CD4-positive, alpha-beta T cell treated with Interleukin-10 for 1 hour (primary cell): Measurements from ENCODE around the gene BTBD2.

Experiments
- DNase-seq: peaks from one replicate; pipeline ENCODE4 v3.0.0-alpha.2; 2020

Gene BTBD2

DNA sequence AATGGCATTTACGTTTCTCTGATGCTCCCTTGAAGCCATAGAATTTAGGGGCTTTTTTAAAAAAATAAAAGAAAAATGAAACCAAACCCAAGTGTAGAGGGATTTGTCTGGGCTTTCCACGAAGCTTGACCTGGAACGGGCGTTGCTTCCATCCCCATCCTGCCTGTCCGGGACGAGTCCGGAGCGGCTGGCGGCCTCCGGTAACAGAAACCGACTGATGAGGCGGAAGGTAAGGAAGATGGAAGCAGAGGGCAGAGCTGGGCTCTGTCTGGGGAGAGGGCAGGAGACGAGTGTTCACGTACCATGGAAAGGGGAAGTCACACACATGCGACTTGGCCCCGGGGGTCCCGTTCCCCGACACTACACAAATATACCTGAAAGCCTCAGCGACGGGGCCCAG, 34.3 kb downstream of the BTBD2 start:
- DNase-seq: no peak

DNA sequence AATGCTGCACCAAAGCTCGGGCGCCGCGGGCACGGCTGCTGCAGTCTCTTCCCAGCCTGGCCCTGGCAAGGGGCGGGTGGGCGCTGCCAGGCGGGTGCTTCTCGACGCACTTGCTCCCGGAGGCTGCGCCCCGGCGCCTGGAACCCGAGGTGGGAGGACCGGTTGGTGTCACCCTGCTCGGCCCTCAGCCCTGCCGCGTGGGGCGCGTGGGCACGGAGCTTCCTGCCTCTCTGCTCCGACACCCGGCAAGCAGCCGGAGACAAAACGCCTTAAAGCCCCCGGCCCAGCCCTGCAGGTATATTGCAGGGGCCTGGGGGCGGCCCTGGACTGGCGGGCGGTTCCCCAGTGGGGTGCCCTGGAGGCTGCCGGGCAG, 34.7 kb downstream of the BTBD2 start:
- DNase-seq: no peak

DNA sequence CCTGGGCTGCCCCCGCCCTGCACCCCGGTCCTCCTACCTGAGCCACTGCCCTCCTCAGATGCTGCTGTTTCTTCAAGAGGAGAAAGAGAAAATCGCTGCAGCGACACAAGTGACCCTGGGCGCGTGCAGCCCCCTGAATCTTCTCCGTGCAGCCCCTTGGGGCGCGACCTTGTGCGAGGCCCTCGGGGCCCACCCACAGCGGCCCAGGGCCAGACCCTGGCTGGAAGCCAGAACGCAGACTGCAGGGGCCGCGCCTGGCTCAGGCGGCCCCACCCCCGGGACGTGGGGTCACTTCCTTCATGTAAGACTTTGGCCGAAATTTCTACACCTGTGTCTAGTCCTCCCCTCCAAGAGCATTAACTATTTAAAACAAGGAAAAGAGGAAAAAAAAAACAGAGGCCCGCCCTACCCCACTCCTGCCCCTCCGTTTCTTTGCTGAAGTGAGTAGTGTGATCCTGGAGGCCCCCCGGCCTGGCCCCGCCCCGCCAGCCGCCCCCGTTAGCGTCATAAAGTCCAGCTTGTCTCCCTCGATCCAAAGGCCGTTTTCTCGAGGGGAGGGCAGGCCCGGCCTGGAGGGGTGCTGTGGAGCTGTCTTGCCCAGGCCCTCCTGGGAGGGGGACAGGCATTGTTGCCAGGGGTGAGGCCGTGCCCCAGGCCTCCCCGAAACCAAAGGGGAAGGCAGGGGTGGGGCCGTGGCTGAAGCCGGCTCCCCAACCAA, 35.3 kb downstream of the BTBD2 start:
- DNase-seq: no peak

DNA sequence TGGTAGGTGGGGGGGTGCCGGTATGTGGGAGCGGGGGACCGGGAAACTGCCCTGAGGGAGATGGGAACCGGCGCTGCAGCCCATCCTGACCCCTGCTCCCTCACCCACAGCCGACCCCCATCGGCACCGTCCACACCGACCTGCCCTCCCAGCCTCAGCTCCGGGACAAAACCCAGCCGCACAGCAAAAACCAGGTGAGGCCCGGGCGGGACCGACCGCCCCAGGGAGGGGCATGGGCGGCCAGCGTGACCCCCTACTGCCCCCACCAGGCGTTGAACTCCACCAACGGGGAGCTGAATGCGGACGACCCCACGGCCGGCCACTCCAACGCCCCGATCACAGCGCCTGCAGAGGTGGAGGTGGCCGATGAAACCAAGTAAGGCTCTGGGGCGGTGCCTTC, 35.9 kb downstream of the BTBD2 start:
- no peak for DNase-seq

DNA sequence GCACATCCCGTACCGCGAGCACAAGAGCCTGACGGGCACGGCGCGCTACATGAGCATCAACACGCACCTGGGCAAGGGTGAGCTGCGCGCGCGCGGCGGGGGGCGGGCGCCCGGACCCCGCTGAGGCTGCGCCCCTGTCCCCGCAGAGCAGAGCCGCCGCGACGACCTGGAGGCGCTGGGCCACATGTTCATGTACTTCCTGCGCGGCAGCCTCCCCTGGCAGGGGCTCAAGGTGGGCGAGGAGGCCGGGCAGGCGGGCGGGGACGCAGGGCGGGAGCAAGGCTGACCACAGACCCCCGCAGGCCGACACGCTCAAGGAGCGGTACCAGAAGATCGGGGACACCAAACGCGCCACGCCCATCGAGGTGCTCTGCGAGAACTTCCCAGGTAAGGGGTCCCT, 36.5 kb downstream of the BTBD2 start:
- DNase-seq: no peak

DNA sequence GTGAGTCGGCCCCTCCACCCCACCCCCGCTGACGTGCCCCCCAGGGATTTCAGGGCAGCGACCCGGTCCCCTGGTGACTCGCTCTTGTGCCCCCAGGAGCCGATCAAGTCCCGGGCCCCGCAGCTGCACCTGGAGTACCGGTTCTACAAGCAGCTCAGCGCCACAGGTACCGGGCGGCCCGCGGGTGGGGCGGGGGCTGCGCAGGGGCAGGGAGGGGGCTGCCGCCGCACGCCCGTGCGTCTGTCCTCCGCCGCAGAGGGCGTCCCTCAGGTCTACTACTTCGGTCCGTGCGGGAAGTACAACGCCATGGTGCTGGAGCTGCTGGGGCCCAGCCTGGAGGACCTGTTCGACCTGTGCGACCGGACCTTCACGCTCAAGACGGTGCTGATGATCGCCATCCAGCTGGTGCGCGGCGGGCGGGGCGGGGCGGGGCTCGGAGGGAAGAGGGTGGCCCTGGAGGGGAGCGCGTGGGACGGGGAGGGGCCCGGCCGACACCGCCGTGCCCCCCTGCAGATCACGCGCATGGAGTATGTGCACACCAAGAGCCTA, 37.1 kb downstream of the BTBD2 start:
- no peak for DNase-seq

DNA sequence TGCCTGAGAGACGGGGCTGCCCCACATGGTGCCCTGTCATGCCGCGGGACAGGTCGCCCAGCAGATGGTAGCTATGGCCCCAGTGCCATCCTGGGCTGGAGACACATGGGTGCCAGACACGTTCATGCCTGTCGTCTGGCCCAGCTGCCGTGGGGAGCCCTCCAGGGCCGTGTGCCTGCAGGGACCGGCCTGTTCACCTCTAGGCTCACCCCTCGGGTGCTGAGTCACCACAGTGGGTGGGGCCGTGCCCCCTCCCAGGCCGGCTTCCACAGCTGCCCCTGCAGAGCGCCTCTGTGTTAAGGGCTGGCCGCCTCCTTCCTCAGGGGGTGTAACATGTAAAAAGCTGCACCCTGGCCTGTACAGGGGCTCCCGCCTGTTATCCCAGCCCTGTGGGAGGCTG, 38.4 kb downstream of the BTBD2 start:
- DNase-seq: no peak

DNA sequence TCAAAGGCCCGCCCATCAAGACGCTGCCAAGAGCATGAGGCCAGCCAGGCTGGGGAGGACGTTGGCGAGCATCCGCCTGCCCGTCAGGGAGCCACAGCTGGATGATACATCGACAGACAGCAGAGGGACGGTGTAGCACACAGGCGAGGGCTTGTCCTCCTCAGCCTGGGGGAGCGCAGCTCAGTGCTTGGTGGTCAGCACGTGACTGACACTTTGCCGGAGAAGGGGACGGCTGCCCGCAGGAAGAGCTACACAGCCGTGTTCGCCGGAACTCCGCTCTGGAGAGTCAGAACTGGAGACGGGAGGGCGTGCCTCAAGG, 40.4 kb downstream of the BTBD2 start:
- no peak for DNase-seq

DNA sequence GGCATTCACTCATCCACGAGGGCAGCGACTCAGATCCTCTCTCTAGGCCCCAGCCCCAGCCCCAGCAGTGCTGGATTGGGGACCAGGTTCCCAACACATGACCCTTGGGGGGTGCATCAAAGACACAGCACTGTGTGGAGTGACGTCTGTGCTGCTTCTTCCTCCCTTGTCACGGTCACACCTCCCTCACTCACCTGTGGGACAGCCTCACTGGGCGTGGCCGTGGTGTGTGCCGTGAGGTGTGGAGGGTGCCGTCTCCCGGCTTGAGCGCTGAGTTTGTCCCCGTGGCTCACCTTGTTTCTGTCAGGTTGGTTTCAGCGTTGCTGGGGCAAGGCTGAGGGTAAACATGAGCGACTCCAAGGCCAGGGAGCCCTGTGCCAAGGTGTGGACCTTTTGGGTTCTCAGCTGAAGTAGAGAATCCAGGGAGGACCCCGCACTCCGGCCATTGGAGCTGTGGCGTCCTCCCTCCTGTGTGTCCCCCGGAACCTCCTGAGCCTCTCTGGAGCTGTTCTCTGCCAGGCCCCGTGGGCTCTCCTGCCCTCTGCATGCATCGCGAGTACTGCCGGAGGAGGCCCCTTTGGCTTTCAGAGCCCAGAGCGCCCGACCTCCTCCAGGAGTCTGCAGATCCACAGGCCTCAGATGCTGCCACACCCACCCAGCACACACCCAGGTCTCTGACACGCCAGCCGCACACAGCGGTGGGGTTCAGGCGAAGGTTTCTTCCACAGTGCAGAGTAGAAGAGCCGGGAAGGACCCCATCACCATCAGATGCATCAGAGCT, 40.9 kb downstream of the BTBD2 start:
- no peak for DNase-seq

DNA sequence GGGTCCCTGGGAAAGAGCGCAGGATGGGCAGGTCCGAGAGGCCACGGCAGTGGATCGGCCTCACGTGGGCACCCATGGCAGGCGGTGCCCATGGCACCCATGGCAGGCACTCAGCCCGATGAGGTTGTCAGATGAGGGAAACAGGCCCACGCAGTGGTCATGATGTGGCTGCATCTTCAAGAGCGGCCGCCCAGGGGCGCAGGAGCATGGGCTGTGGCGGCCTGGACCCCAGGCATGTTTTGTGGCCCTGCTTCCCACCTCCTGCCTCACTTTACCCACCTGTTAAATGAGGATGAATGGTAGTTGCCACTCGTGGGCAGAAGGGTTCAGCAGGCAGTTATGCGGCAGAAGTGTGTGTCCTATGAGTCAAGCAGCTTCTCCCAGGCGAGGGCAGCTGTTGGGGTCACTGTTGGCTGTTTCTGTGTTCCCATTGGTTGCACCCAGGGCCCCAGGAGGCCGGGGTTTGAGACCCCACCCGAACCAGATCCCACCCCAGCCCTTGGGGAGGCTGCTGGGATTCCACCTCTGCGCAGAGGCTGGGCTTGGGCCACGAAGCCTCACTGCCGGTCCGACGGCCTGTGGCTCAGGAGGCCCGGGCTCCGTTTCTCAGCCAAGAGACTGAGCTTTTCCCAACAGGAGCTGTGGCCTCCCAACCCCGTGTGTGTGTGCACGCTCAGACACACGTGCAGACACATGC, 44.6 kb downstream of the BTBD2 start:
- DNase-seq: no peak

DNA sequence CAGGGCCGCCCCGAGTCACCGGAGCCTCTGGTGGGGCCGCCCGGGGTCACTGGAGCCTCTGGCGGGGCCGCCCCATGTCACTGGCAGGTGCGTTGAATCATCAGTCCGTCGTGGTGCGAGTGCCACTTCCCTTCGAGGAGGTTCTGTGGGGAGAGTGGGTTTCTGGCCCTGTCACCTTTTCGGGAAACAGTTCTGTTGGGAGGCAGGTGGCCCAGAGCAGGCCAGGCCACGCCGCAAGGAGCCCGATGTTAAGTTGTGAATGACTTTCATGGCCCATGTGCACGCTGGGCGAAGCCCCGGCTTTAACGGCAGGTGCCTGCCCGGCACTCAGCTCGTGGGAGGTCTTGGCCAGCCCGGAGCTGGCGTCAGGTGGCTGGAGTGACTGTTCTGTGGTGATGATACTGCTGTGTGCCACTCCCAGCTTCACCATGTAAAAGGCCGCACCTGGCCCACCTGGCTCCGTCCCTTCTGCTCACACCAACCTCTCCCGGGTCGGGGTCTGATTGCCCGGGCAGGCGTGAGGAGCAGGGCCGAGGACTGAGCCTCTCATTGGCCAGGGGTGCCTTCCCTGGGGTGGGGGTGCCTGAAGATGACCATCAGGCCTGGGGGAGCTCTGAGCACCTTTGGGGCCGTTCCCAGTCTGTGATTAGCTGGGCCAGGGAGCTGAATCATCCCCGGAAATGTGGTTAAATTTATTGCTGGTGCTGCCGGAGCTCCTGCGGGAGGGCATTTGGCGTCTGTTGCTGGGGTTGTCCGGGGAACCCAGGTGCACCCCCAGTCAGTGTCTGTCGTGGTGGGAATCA, 45.3 kb downstream of the BTBD2 start:
- no peak for DNase-seq

DNA sequence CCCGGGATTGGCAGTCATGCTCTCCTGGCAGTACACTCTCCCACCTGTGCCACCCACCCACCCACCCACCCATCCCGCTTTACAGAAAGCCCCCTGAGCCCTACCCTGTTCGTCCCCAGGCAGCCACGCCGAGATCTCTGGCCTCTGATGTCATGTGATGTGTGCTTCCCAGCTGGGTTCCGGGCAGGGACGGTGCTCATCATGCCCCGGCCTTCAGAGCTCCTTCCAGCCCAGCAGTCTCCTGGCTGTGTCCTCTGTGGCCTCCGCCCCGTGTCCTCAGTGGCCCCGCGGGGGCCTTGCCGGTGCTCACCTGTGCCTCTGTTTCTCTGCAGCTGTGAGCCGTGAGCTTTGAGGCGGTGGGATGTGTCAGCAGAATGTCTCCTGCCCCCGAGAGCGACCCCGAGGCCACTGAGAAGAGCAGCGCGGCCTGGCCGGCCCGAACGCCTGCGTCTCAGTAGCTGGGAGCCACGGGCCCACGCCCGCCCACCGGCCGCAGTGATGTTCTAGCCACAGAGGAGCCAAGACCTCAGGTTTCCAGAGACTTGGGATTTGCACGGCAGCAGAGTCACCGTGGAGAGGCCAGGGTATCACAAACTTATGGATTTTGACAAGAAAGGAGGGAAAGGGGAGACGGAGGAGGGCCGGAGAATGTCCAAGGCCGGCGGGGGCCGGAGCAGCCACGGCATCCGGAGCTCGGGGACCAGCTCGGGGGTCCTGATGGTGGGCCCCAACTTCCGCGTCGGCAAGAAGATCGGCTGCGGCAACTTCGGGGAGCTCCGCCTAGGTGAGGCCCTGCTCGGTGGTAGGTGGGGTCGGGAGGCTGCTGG, 46.1 kb downstream of the BTBD2 start:
- no peak for DNase-seq

DNA sequence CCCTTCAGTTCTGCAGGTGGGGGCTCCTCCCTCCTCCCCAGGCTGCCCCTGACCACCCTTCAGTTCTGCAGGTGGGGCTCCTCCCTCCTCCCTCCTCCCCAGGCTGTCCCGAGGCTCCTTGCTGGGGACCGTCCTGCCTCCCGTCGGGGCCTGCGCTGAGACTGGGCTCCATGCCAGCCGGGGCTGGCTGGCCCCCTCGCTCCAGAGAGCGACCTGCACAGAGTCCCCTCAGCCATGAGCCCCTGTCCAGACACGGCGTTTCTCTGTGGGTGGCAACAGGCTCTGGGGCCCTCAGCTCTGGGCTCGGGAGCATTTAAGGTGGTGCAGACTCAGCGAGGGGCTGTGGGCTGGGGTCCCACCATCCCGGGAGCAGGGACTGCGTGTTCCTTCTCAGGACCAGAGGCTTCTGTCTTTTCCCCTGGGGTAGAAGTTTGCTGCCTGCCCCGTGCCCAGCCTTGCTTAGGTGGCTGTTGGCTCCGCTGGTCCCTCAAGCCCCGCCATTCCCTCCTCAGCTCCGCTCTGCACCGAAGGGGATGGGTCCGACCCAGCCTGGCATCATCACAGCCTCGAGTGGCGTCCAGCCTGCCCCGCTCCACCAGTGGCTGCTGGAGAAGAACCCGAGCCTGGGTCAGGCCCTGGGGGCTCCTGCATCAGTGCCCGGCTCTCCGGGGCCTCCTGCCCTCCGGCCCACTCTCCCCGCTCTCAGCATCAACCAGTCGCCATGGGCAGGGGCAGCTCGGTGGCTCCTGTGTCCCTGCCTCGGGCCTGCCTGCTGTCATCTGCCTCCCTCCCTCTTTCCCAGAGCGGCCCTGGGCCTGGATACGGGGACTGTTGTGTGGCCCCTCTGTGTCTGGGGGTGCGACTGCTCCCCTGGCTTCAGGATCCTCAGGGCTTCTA, 47.0 kb downstream of the BTBD2 start:
- DNase-seq: no peak

DNA sequence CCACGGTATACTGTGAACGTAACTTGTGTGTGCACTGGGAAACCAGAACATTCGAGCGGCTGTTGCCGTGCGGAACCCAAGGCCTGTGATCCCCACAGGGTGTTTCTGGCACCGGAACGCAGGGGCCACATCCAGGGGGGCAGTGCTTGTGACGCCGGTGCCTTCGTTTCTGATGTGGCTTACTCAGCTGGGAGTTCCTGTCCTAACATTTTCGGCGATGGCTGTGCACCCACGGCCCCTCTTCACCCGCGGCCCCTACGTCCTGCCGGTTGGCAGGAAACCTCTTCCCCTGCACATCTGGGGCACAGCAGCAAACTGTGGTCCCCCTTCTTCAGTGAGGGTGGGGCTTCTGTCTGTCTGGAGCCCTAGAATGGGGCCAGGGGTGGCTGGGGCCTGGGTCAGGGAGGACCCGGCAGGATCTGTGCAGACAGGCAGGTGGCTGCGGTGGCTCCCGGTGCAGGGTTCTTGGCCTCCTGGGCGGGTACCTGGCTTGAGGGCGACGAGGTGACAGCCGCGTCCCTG, 48.4 kb downstream of the BTBD2 start:
- peak; percentile 30 for DNase-seq

DNA sequence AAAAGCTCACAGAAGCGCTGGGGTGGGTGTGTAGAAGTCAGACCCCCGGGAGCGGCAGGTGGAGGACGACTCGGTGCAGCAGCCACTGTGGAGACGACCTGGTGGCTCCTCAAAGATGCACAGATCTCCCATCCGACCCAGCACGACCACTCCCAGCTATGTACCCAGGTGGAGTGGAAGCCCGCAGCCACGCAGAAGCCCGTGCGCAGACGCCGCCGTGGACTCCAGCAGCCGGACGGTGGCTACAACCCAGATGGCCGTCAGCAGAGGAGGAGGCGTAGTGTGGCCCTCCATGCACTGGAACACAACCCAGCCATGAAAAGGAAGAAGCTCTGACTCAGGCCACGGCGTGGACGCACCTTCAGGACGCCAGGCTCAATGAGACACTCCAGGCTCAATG, 52.8 kb downstream of the BTBD2 start:
- no peak for DNase-seq

DNA sequence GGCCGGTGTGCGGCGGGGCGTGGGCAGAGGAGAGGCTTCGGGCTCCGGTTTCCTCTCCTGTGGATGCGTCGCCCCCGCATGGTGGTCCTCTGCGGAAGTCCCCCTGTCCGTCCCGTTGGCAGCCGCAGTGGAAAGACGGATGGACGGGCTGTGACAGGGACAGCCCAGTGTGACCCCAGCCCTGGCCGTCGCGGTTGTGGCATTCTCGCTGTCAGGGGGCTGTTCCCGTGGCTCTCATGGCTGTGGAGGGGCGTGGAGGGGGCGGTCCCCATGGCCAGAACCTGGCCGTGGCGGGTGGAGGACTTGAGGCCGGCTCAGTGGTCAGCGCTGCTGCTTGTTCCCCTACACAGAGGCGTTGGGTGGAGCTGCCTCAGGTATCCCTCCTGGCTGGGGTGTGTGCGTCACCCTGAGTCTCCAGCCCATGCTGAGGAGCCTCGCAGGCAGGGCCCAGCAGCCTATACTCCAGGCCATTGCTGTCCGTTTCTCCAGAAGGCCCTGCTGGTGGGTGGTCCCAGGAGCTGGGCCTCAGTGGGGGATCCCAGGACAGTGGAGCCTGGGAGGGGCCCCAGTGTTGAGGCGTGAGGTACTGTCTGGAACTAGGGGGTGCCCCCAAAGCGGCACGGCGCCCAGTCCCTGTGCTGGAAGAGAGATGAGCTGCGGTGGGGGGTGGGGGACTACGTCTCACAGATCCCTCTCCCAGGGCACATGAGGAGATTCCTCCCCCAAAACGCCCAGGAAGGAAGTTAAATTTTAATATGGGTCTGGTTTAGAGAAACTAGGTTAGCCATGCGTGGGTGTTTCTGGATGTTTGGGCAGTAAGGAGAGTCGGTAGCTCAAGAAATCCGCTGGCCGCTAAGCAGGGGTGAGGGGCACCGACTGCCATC, 54.3 kb downstream of the BTBD2 start:
- DNase-seq: no peak

DNA sequence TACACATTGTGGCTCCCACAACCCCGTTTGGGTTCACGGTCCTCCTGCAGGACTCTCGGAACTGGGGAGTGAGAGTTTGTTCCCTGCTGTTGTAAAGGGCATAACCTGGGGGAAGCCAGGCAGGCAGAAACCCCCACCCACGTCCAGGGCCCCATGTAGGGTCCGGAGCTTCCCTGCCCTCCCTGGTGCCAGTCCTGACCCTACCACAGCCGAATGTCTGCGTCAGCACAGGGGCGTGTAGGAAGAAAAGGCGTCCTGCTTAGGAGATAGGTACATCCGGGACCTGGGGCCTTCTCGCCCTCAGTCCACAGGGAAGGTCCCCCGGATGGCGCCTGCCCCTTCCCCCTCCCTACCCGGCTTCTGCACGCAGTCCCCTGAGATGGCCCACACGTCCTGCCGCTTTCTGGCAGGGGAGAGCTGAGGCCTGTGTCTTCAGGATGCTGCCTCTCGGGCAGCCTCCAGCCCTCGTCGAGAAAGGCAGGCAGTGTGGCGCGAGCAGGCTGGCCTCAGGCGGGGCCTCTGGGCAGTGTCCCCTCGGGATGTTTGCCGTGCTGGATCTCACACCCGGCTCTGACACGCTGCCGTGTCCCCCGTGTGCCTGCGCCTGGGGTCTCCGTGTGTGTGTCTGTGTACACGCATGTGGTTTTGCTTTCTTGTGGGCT, 55.5 kb downstream of the BTBD2 start:
- no peak for DNase-seq

DNA sequence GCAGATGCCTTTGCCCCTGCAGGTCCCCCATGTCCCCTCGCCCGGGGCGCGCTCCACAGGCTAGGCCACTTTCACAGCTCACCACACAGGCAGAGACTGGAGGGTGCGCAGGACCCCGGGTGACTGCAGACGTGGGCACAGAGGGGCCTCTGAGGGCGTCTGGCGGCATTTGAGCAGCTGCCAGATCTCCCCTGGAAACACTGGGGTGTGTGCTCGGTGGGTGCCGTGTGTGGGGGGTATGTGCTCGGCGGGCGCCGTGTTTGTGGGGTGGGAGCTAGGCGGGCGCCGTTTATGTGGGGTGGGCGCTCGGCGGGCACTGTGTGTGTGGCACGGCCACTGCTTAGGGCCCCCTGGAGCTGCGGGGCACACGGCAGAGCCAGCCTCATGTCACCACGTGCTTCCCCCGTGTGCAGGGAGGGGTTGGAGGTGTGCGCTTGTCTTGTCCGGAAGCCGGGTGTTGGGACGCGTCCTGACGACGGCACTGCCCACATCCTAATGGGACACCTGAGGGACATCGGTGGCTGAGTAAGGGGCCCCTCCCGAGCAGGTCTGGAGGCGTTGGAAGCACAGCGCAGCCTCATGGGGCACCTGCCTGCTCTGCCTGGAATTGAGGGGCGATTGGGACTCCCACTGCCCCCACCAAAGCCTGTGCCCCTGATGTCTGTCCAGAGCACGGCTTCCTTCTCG, 57.8 kb downstream of the BTBD2 start:
- no peak for DNase-seq
